OCI-LY3 (cell line): ENCODE data around the gene MAZ.

Experiments used
- H2AFZ ChIP-seq: fragments of 200-600, 300-600 bp; shearing (Covaris generic); 2 replicates; pipeline ENCODE4 v1.6.0; 2014; ENCODE audit warnings: antibody characterized with exemption, low read depth, low read length
- H3K27ac ChIP-seq: fragments of 200-600, 300-600 bp; sonication (generic); 2 replicates; pipeline ENCODE4 v1.5.1; 2014; ENCODE audit warnings: mild to moderate bottlenecking, low read length, moderate library complexity, mixed read lengths
- H3K27me3 ChIP-seq: fragments of 200-600, 300-600 bp; sonication (generic); 2 replicates; pipeline ENCODE4 v1.6.1; 2014; ENCODE audit warnings: low read depth, low read length, mixed read lengths
- H3K36me3 ChIP-seq: fragments of 200-600, 300-600 bp; sonication (generic); replicated peaks from 2 replicates; pipeline ENCODE3; 2014; ENCODE audit warnings: low read depth, low read length, mixed read lengths
- H3K4me1 ChIP-seq: fragments of 300-600, 200-600 bp; sonication (generic); 2 replicates; pipeline ENCODE4 v1.6.1; 2014; ENCODE audit warnings: low read length, mixed read lengths
- H3K4me2 ChIP-seq: fragments of 200-600, 300-600 bp; sonication (generic); 2 replicates; pipeline ENCODE4 v1.6.1; 2014; ENCODE audit warnings: low read length, mixed read lengths
- H3K4me3 ChIP-seq: fragments of 300-600, 200-600 bp; sonication (generic); 2 replicates; pipeline ENCODE4 v1.5.1; 2014; ENCODE audit warnings: antibody characterized with exemption, mild to moderate bottlenecking, low read length, moderate library complexity
- H3K79me2 ChIP-seq: fragments of 300-600, 200-600 bp; shearing (Covaris generic); 2 replicates; pipeline ENCODE4 v1.6.1; 2014; ENCODE audit warnings: mild to moderate bottlenecking, low read length, mixed read lengths
- H3K9ac ChIP-seq: fragments of 300-600, 200-600 bp; shearing (Covaris generic); 2 replicates; pipeline ENCODE4 v1.6.0; 2014; ENCODE audit warnings: mild to moderate bottlenecking, low read length, moderate library complexity
- H3K9me3 ChIP-seq: fragments of 200-600, 300-600 bp; shearing (Covaris generic); 2 replicates; pipeline ENCODE4 v1.6.1; 2014; ENCODE audit warnings: low read length, mixed read lengths; ENCODE audit not compliant: insufficient read depth
- H4K20me1 ChIP-seq: fragments of 200-600, 300-600 bp; sonication (generic); 2 replicates; pipeline ENCODE4 v1.6.1; 2016; ENCODE audit warnings: low read length, mixed read lengths; ENCODE audit not compliant: insufficient read depth
- CTCF ChIP-seq: fragments of 200-600, 300-600 bp; sonication (generic); IDR thresholded peaks from 2 replicates; pipeline ENCODE4 v1.5.1; 2014; ENCODE audit warnings: antibody characterized with exemption, low read length, low read depth
- EZH2phosphoT487 ChIP-seq: fragments of 200-600 bp; shearing (Covaris generic); IDR thresholded peaks from 2 replicates; pipeline ENCODE4 v1.6.1; 2018; ENCODE audit warnings: antibody characterized with exemption, mixed run types, low read depth

MAZ gene

GRCh38 chr16:29815793-29816693 lies 9.7 kb downstream of the MAZ start, which contains the start of gene PAGR1:
PAGR1 (plus strand) TSS chr16:29816152; CDS start chr16:29816526, 374 bp downstream.
- H3K36me3 ChIP-seq, result peaks cover 25% of the 10 kb centered on the region
- peaks cover 37% of the 10 kb centered on the region for H3K4me1 ChIP-seq
- peak within 1 kb of the TSS; percentile 98 for H3K4me2 ChIP-seq
- peak within 1 kb of the TSS; percentile 44; the same call in 1 of the 2 replicates for H2AFZ ChIP-seq
- H3K27ac ChIP-seq, result peak within 1 kb of the TSS; percentile 75
- no peaks in the 10 kb centered on the region for H3K27me3 ChIP-seq
- no peak for TF ChIP-seq EZH2phosphoT487
- TF ChIP-seq CTCF, result peak; percentile 80
- peaks cover 12% of the 10 kb centered on the region; the same call in 1 of the 2 replicates for H4K20me1 ChIP-seq
- peak within 1 kb of the TSS; percentile 92 for H3K9ac ChIP-seq
- H3K79me2 ChIP-seq, result peaks cover 31% of the 10 kb centered on the region
- H3K9me3 ChIP-seq, result no peaks in the 10 kb centered on the region
- H3K4me3 ChIP-seq, result peak within 1 kb of the TSS; percentile 91

GRCh38 chr16:29816694-29817441 lies 10.5 kb downstream of the MAZ start:
- H3K27ac ChIP-seq, result peak overlapping the region; percentile 75
- no peaks in the 10 kb centered on the region for H3K27me3 ChIP-seq
- H3K4me2 ChIP-seq, result peak overlapping the region; percentile 98
- H4K20me1 ChIP-seq, result peaks cover 12% of the 10 kb centered on the region; the same call in 1 of the 2 replicates
- peak overlapping the region; percentile 43; the same call in 1 of the 2 replicates for H2AFZ ChIP-seq
- peaks cover 32% of the 10 kb centered on the region for H3K36me3 ChIP-seq
- TF ChIP-seq EZH2phosphoT487 (no peak), CTCF (peak; percentile 13; the same call in 1 of the 2 replicates)
- peak overlapping the region; percentile 92 for H3K9ac ChIP-seq
- H3K79me2 ChIP-seq, result peaks cover 31% of the 10 kb centered on the region
- no peaks in the 10 kb centered on the region for H3K9me3 ChIP-seq
- peaks cover 30% of the 10 kb centered on the region for H3K4me1 ChIP-seq
- peak overlapping the region; percentile 91 for H3K4me3 ChIP-seq

- Histone ChIP-seq H3K9ac (no peak overlapping the region), H3K4me1 (peaks cover 30% of the 10 kb centered on the region), H2AFZ (no peak overlapping the region), H3K36me3 (peaks cover 35% of the 10 kb centered on the region), H3K27ac (no peak overlapping the region), H3K4me2 (no peak overlapping the region), H3K9me3 (no peaks in the 10 kb centered on the region), H3K27me3 (no peaks in the 10 kb centered on the region), H4K20me1 (peaks cover 12% of the 10 kb centered on the region; the same call in 1 of the 2 replicates), H3K4me3 (no peak overlapping the region), H3K79me2 (peaks cover 31% of the 10 kb centered on the region)
- TF ChIP-seq EZH2phosphoT487 (no peak), CTCF (no peak)
These were observed 11.8 kb downstream of the MAZ start for GRCh38 chr16:29818082-29818481.
